Measurements from ENCODE around the gene ALK. TPM values are rescaled to one million over a fixed set of nuclear protein-coding genes. Genes with fewer than 3 reads are reported as not detected.
A peak's percentile ranks its signal among the peaks of the same experiment; 100 is the strongest.

ALK gene
- total RNA-seq, 1 donor from 2014 or later = 0.16 TPM

DNA sequence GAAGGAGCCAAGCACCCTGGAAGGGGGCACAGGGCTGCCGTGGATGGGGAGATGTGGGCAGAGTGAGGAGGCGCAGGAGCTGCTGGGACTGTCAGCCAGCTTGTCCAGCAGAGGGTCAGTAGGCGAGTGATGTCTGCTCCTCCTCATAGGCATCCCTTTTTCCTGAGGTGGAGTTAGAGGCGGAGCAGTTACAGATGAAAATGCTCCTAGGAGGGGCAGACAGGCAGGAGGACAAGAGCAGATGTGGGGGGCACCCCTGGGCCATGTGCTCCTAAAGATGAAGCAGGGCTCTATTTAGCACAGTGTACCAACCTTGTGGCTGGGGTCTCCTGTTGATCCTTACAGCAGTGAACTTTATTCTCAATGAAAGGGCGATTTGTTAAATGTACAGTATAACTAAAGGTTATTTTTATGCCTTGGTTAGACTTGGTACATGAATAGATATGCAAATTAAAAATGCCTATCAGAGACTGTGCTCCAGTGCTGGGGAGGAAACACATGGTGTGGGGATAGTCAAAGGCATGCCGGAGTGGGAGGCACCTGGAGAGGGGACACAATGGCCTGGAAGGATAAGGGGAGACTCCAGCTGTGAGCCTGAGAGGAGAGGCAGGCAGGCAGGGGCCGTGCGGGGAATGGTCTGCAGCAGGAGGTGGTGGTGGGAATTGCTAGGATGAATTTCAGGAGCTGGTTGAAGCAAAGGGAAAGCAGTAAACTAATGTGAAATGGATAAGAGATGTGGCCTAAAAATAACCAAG lies 630.9 kb downstream of the ALK start:
- DNase-seq = no peak
- ATAC-seq (ENCODE audit: poor library complexity) = no peak
- intact Hi-C loops (cut with DNase I) = no loop called here

DNA sequence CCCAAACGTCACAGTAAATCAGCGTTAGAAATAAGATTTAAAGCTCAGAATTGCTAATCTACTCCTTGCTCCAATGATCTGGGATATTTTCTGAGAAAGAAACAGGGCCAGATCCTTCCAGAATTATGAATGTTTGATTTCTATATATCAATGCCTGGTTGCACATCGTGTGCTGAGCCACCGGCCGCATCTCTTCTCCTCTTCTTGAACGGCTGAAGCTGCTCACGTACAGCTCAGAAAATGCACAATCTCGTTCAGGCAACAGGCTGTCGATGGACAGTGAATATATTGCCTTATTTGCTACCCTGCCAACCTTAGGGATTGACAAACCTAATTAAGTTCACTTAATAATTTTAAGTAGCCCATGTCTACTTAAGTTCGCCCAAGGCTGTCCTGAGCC lies 636.7 kb downstream of the ALK start:
- DNase-seq (no peak), ATAC-seq (ENCODE audit: poor library complexity) (no peak)
- intact Hi-C loops (cut with DNase I) = no loop called here

DNA sequence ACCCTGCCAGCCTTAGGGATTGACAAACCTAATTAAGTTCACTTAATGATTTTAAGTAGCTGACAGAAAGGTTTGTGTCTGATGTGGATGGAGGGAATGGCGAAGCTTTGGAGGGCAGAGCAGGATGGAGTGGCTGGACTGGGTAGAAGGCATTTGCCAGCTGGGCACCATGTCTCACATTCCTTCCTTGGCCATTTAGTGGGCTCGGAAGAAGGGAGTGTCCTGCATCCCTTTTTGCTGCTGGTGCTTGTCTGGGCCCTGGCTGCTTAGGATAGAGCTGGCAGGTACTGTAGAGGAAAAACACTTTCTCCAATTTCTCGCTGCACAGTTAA lies 639.5 kb downstream of the ALK start:
- intact Hi-C loops (cut with DNase I) = no loop called here
- ATAC-seq (ENCODE audit: poor library complexity) (no peak), DNase-seq (no peak)

GRCh38 chr2:29281086-29281915 lies 640.1 kb downstream of the ALK start:
- DNase-seq (no peak), ATAC-seq (ENCODE audit: poor library complexity) (no peak)

DNA sequence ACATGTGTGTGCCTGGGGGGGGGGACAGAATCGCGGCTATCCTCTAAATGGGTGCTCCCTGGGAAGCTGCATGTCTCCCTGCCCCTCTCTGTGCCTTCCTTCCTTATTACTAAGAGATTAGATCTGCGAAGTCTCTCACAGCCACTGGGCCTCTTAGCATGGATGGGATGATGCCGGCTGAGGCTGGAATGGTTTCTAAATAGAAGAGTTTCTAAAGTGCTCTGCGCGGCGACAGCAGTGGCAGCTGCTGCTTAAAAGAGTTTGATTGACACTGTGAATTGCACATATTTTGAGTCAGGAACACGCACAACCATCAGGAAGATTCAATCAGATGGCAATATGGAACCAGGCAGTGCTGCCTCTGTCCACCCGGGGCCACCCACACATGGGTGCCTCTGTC lies 642.4 kb downstream of the ALK start:
- DNase-seq (no peak), ATAC-seq (ENCODE audit: poor library complexity) (no peak)
- intact Hi-C loops (cut with DNase I) = no loop called here

More at GRCh38 chr2:29281086-29281915, 640.1 kb downstream of the ALK start:
- intact Hi-C loops (cut with DNase I) = no loop called here

- DNase-seq = no peak
- intact Hi-C loops (cut with DNase I) = no loop called here
- no peak for ATAC-seq (ENCODE audit: poor library complexity)
These were observed 645.2 kb downstream of the ALK start for GRCh38 chr2:29276151-29276550.

DNA sequence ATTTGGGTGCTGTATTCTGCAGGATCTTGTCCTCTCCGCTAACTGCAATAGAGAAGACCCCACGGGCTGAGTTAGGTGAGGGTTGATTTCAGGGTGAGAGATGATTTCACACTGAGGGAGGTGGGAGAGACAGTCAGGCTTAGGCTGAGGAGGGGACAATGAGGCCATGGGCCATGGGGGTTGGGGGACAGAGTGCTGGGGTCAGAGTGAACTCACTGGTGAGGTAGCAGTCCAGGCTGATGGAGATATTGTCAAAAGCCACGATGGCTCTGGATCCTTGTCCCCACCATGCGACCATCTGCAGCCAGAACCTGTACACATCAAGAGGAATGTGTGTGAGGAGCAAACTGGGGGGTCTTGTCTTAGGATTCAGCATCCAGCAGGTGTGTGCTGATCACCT lies 646.2 kb downstream of the ALK start:
- ATAC-seq (ENCODE audit: poor library complexity) (no peak), DNase-seq (no peak)
- intact Hi-C loops (cut with DNase I) = no loop called here

DNA sequence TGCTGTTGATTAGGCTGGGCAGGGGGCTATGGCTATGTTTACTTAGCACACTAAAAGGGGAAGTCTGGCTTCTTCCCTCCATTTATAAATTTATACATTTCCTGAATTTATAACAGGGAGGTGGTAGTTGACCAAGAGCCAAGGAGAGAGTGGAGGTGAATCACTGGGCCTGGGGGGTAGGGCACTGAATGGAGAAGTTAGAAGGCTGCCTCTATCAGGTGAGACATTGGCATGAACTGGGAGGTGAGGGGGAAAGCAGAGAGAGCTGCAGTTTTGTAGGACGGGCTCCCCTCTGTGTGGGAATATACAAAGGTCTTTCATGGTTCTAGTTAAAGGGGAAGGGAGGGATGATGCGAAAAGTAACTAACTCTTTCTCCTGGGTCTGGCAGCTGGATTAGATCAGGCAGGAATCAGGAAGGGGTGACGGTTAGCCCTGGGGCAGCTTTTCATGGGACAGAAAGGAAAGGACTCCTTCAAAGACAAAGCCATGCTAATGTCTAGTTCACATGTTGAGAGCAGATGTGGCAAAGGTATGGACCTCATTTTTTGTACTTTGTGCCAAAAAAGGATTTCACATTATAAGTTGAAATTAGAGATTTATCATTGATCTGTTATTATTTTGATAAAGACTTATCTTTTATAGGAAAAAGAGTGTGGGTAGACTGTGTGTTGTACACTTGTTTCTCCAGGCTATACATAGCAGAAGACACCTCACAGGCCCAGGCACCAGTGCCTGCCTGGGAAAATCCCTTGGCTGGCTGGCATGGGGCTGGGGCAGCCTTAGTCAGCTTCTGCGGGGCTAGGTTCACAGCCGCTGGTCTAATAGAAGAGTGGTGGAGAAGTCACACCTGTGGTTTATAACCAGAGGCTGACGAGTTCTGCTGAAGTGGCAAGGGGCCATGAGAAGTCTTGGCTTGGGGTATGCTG lies 647.4 kb downstream of the ALK start:
- ATAC-seq (ENCODE audit: poor library complexity) (no peak), DNase-seq (no peak)

GRCh38 chr2:29273004-29273684 lies 648.2 kb downstream of the ALK start:
- DNase-seq = no peak
- no peak for ATAC-seq (ENCODE audit: poor library complexity)
- intact Hi-C loops (cut with DNase I) = no loop called here

More for the DNA sequence above, 647.4 kb downstream of the ALK start:
- intact Hi-C loops (cut with DNase I) = no loop called here

- intact Hi-C loops (cut with DNase I) = no loop called here
- ATAC-seq (ENCODE audit: poor library complexity) = no peak
- DNase-seq = no peak
These were observed 649.1 kb downstream of the ALK start for GRCh38 chr2:29272311-29272710.

DNA sequence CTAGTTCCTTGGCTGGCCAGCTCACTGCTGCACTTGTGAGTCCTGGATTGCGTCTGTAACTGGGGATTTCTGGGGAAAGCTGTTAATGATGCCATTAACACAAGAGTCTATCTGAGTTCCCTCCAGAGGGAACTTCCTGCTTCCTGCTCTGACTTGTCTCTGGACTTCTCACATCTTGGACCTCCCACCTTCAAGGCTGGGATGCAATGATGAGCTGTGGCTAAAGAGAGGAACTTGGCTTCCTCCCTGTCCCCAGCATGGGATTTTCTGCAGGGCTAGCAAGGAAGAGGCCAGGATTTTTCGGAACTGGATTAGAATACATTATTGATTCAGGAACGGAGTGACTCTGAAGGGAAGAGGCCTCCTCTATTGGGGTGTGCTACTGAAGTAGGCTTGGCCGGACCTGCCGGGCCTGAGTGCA lies 650.7 kb downstream of the ALK start:
- ATAC-seq (ENCODE audit: poor library complexity) (no peak), DNase-seq (no peak)
- intact Hi-C loops (cut with DNase I) = no loop called here

GRCh38 chr2:29269765-29270109 lies 651.6 kb downstream of the ALK start:
- no peak for DNase-seq
- no peak for ATAC-seq (ENCODE audit: poor library complexity)
- intact Hi-C loops (cut with DNase I) = no loop called here

- intact Hi-C loops (cut with DNase I) = no loop called here
- ATAC-seq (ENCODE audit: poor library complexity) (peak; percentile 38), DNase-seq (no peak)
These were observed 652.2 kb downstream of the ALK start for GRCh38 chr2:29269095-29269764.

GRCh38 chr2:29267720-29268119 lies 653.7 kb downstream of the ALK start:
- intact Hi-C loops (cut with DNase I) = no loop called here
- ATAC-seq (ENCODE audit: poor library complexity) (no peak), DNase-seq (no peak)

DNA sequence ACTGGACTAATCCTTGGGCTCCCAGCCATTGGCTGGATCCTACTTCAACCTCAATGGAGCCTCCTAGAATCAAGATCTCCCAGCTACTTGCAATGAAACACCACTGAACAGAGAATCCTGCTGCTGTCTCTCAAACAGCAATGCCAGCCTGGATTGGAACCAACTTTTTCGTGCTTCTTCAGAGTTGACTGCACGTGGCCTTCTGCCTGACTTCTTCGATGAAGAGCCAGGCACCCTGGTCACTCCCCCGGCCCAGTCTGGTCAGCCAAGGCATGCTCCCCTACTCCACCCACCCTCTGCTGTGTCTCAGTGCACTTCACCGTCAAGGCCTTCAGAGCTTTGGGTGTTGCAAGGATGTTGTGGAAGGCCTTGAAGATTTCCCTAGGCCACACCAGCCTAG lies 657.5 kb downstream of the ALK start:
- ATAC-seq (ENCODE audit: poor library complexity) (no peak), DNase-seq (no peak)
- intact Hi-C loops (cut with DNase I) = no loop called here

DNA sequence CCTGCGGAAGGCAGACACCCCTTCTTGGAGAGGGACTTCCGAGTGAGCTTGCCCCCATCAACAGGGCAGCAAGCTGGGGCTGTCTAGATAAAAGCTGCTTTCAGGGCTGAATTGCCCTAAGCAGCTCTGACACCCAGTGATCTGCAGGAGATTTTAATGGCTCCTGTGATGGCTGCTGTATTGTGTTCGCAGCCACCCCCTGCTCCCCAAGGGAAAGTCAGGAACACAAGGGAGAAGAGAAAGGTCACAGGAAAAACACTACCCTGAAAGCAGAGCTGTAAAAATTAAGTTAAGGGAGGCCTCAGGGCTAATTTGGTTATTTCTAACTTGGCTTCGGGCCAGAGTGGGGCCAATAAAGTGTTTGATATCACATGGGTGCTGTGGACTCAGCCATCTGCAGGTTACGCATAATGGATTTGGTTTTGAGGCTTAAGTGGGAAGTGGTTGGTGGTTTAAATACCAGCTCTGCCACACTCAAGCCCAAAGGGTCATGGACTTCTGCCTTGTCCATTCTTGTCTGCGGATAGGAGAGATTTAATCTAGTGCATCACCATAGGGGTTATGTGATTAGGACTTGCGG lies 658.6 kb downstream of the ALK start:
- no peak for ATAC-seq (ENCODE audit: poor library complexity)
- DNase-seq = no peak
- intact Hi-C loops (cut with DNase I) = no loop called here

DNA sequence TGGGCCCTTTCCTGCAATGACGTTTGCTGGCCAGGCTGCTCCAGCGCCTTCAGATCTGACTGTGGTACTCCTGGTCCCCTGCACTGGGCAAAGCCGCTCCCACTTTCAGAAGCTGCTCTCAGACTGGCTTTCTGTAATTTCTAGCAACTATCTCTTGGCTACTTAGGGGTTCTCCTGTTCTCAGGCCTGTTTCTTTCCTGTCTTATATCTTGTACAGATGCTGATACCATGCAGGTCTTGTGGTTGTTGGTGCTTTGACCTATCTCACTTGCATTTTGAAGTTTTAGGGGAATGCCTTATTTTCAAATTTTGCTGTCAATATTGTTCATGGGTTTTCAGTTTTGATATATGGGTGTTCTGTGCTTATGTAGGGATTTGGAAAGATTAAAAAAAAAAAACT lies 660.4 kb downstream of the ALK start:
- DNase-seq (no peak), ATAC-seq (ENCODE audit: poor library complexity) (no peak)
- intact Hi-C loops (cut with DNase I) = no loop called here

DNA sequence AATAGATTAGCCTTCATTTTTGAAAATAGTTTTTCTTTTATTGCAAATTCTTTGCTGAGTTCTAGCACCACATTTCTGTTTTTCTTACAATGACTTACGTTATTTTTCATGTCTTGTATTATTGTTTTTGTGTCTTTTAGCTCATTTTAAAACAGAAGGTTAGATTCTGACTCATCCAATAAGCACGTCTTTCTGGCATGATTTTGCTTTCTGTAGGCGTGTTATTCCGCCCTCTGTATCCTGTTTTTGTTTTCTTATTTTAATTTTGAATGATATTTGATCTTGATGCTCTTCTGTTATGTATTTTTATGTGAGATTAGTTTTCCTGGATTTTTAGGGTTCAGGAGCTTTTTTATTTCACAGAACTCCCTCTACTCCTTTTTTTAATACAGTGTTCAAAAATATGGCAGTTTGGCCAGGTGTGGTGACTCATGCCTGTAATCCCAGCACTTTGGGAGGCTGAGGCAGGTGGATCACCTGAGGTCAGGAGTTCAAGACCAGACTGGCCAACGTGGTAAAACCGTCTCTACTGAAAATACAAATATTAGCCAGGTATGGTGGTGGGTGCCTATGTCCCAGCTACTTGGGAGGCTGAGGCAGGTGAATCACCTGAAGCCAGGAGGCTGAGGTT lies 661.1 kb downstream of the ALK start:
- no peak for DNase-seq

More for the DNA sequence above, 661.1 kb downstream of the ALK start:
- intact Hi-C loops (cut with DNase I) = no loop called here
- no peak for ATAC-seq (ENCODE audit: poor library complexity)
